C4-2B (cell line): ENCODE results near the gene NPAT.

Source experiments
- H3K27ac ChIP-seq: fragments of 450-650 bp; 2 replicates; pipeline ENCODE4 v1.5.1; 2017
- CTCF ChIP-seq: fragments of 450-650 bp; conservative IDR thresholded peaks from 2 replicates; pipeline ENCODE4 v1.5.1; 2017; ENCODE audit warnings: mild to moderate bottlenecking
- ZFX ChIP-seq: fragments of 450-650 bp; IDR thresholded peaks from 2 replicates; pipeline ENCODE4 v1.6.1; 2017

NPAT gene

GRCh38 chr11:108206171-108206570 is 16.3 kb downstream of the NPAT start:
- TF ChIP-seq CTCF (no peak), ZFX (no peak)

DNA sequence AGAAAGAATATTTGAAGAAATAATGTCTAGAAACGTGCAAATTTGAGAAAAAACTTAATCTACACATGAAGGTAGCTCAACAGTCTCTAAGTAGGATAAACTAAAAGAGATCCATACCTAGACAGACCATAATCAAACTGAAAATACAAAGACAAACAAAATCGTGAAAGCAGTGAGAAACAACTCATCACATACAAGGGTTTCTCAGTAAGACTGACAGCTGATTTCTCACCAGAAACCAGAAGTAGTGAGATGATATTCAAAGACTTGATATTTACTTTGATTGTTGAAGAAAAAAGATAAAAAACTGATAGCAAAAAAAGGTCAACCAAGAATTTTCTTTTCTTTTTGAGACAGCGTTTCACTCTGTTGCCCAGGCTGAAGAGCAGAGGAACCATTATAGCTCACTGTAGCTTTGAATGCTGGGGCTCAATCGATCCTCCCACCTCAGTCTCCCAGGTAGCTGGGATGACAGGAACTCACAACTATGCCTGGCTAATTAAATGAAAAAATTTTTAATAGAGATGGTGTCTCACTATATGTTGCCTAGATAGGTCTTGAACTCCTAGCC is 17.4 kb downstream of the NPAT start:
- no peak overlapping the region for H3K27ac ChIP-seq
- TF ChIP-seq CTCF: no peak
- TF ChIP-seq ZFX: no peak

More at GRCh38 chr11:108206171-108206570, 16.3 kb downstream of the NPAT start:
- H3K27ac ChIP-seq: no peak overlapping the region

DNA sequence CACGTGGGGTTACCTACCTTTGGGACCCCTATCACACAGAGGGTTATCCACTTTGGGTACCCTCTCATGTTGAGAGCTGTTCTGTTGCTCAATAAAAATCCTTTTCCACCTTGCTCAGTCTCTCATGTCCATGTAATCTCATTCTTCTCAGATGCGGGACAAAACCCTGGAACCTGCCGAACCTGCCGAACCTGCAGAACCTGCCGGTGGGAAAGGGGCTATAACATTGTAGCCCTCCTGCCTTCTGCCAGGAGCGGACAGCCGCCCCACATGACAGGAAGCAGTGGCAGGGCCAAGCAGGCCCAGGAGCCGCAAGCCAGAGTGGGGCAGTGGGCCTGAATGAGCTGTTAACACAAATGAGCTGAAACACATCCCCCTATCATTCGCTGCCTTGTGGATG is 18.1 kb downstream of the NPAT start:
- no peak overlapping the region for H3K27ac ChIP-seq
- no peak for TF ChIP-seq ZFX
- TF ChIP-seq CTCF: no peak

GRCh38 chr11:108203075-108203474 is 19.4 kb downstream of the NPAT start:
- H3K27ac ChIP-seq: no peak overlapping the region
- TF ChIP-seq CTCF: no peak
- TF ChIP-seq ZFX: no peak

DNA sequence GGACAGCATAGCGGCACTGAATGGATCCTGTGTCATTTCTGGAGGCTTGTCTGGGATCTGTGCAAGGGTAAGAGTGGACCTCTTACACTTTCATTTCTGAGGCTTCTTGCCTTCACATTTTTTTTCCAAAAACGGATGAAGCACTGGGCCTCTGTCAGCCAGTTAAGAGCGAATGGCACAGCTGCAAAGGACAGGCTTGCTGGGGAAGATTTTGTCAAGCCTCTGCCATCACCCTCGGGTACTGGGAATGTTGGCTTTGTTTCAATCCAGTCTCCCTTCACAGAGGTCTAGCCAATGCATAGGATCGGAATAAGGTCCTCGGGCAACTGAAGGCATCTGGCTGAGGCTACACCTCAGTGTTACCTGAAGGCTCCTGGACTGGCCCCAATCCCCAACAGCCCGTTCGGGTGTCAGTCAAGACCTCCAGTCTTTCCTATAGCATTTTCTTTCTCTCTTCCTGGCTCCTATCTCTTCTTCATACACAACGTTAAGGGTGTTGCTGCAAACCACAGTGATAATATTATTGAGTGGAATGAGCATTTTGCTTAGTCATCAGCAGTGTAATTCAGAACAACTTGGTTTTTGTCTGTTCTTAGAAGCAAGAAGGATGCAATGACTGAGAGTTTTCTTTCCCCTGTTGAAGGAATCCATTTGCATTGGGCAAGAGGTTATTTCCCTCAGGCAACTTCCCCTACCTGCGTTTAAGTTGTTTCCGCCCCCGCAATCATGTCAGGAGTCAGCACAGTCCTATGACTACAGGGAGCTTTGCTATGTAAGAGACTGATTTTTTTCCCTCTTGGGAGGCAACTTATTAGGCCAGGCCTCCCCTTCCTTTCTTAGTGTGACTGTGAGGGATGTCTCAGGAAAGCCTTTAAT is 22.8 kb downstream of the NPAT start:
- no peak overlapping the region for H3K27ac ChIP-seq

DNA sequence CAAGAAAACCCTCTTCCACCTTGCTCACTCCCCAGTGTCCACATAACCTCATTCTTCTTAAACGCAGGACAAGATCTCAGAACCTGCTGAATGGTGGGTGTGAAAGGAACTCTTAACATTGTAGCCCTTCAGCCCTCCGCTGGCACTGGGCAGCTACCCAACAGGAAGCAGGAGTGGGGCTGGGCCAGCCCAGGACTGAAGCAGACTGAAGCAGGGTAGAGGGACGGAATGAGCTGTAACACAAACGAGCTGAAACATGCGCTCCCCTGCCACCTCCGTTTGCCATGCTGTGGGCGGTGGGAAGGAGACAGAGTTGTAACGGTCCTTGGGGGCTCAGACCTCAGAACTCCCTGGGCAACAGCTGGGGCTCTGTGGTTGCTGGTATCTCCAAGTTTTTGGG is 23.6 kb downstream of the NPAT start:
- no peak for TF ChIP-seq CTCF
- no peak for TF ChIP-seq ZFX
- H3K27ac ChIP-seq: no peak overlapping the region

More for the DNA sequence above, 22.8 kb downstream of the NPAT start:
- TF ChIP-seq CTCF (no peak), ZFX (no peak)

DNA sequence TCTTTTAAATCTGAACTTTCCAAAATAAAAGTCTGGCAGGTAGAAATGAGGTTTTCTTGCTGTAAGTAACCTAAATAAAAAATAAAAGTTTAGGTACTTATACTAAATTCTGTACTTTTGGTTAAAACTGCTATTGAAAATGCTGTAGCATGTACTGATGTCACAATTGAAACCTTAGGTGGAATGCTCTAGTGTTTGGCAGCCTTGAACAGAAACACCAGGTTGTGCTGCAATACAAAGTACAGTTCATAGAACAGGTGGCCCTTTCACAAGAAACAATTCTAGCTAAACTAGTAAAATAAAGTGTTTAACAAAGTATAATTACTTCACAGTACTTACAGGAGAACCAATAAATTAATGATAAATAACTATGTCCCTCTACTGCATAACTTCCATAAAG is 25.1 kb downstream of the NPAT start:
- TF ChIP-seq CTCF: no peak
- TF ChIP-seq ZFX: no peak
- H3K27ac ChIP-seq: no peak overlapping the region
